RPMI8226 (cell line): ENCODE data around the gene CEBPA.
A peak's percentile ranks its signal among the peaks of the same experiment; 100 is the strongest.
"Not testable (repeated sequence)": the region's sequence is repeated elsewhere in the genome, so short reads cannot be mapped to it uniquely, and the experiment has no call there.

ENCODE experiments used
- DNase-seq: peaks from one replicate; pipeline ENCODE4 v3.0.0-alpha.2; 2015

Gene CEBPA

GRCh38 chr19:33323093-33323820 is 20.9 kb upstream of the CEBPA start:
- no peak for DNase-seq

GRCh38 chr19:33320636-33321035 is 18.3 kb upstream of the CEBPA start:
- no peak for DNase-seq

- DNase-seq: not testable (repeated sequence)
Measured at GRCh38 chr19:33317991-33318390, 15.7 kb upstream of the CEBPA start.

- no peak for DNase-seq
Measured at GRCh38 chr19:33317517-33317916, 15.2 kb upstream of the CEBPA start.

- DNase-seq: no peak
Measured at GRCh38 chr19:33316541-33317264, 14.4 kb upstream of the CEBPA start.

DNA sequence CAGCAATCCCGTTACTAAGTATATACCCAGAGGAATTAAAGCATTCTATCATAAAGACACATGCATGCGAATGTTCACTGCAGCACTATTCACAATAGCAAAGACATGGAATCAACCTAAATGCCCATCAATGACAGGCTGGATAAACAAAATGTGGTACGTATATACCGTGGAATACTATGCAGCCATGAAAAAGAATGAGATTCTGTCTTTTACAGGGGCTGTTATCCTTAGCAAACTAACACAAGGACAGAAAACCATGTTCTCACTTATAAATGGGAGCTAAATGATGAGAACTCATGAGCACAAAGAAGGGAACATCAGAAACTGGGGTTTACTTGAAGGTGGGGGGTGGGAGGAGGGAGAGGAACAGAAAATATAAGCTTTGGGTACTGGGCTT is 10.5 kb upstream of the CEBPA start:
- not testable (repeated sequence) for DNase-seq

- no peak for DNase-seq
Measured at GRCh38 chr19:33312065-33312464, 9.7 kb upstream of the CEBPA start.

GRCh38 chr19:33311326-33311682 is 9.0 kb upstream of the CEBPA start:
- peak; percentile 26 for DNase-seq

DNA sequence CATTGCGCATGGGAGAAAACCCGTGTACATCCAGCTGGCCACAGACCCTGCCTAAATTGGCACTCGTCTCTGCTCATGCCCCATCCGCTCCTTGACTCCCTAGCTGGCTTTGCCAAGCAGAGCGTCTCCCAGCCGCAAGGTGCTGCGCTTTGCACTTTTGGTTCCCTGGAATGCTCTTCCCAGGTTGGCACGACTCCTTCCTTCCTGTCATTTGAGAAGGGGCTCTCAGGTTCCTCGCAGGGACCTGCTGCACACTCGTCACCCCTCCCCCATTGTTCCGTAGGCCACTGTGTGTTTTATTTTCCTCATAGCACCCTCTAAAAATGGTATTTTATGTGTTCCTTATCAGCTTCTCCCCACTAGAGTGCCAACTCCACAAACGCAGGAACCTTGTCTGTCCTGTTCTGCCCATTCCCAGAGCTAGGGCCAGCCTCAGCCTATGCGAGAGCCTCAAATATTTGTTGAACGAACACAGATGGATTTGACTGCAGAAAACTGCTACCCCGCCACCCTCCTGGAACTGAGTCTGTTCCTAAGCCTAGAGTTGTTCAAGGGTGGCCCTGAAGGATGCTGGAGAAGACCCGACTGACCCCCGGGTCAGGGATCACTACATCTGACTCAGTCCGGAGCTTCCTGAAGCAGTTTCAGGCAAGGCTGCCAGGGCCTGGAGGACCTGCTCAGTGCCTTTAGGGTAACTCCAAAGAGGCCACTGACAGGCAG is 8.4 kb upstream of the CEBPA start:
- DNase-seq: no peak

DNA sequence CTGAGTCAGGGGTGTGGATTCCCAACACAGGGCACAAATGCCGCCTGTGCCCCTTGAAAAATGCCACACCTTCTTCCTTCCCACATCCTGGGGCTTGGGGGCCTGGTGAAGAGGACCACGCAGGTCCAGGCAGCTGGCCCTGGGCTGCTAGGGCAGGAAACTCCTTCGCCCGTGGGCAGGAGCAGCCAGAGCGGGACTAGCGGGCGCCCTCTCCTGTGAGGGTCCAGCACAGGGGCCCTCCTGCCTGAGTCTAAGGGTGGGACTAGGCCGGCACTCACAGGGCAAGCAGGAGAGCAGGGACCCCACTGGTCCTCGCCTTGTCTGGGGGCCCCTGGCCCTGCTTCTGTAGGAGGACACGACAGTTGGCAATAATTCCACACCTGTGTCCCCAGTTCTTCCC is 7.5 kb upstream of the CEBPA start:
- DNase-seq: no peak

DNA sequence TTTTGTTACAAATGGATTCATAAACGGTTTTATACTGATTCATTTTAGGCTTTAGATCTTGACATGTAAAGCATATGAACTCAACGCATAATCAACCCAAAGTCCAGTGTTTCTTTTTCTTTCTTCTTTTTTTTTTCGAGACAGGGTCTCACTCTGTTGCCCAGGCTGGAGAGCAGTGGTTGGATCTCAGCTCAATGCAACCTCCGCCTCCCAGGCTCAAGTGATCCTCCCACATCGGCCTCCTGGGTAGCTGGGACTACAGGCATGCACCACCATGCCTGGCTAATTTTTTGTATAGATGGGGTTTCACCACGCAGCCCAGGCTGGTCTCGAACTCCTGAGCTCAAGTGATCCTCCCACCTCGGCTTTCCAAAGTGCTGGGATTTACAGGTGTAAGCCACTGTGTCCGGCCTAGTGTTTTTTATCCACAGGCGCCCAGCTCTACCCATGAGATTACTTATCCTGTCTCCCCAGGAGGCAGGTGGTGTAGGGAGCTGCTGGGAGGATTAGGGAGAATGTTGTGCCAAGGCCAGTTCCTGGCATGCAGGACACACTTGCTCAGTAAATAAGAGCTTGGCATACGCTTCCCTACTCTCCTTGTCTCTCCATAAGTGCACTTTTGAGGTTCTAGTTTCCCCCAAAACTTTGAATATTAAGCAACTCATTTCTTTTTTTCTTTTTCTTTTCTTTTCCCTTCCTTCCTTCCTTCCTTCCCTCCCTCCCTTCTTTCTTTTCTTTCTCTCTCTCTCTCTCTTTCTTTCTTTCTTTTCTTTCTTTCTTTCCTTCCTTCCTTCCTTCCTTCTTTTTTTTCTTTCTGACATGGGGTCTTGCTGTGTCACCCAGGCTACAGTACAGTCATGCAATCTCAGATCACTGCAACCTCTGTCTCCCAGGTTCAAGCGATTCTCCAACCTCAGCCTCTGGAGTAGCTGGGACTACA is 4.8 kb upstream of the CEBPA start:
- no peak for DNase-seq

DNA sequence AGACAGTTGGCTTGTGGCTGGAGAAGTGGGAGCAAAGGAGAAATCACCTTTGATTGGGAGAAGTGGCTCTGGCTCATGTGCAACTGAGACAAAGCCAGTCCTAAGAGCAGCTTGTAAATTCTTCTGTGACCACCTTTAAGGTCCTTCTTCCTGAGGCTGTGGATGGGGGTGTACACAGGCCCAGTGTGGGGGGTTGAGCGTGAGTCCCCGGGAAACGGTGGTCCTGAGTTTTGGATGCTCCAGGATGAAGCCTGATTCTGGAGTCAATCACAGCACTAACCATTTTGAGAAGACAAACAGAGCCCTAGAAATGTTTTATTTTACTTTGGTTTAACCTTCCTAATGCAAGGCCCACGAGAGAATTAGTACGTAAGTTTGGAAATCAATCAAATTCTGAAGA is 3.9 kb upstream of the CEBPA start:
- no peak for DNase-seq

- no peak for DNase-seq
Measured at GRCh38 chr19:33304760-33305647, 2.7 kb upstream of the CEBPA start.

GRCh38 chr19:33304371-33304759 is 2.0 kb upstream of the CEBPA start:
- no peak for DNase-seq

GRCh38 chr19:33303791-33304345 is 1.5 kb upstream of the CEBPA start:
- no peak for DNase-seq

- DNase-seq: peak; percentile 25
Measured at GRCh38 chr19:33302974-33303790, 848 bp upstream of the CEBPA start.

DNA sequence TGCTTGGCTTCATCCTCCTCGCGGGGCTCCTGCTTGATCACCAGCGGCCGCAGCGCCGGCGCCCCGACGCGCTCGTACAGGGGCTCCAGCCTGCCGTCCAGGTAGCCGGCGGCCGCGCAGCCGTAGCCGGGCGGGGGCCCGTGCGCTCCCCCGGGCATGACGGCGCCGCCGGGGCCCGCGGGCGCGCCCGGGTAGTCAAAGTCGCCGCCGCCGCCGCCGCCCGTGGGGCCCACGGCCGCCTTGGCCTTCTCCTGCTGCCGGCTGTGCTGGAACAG is 497 bp downstream of the CEBPA start:
- DNase-seq: no peak

DNA sequence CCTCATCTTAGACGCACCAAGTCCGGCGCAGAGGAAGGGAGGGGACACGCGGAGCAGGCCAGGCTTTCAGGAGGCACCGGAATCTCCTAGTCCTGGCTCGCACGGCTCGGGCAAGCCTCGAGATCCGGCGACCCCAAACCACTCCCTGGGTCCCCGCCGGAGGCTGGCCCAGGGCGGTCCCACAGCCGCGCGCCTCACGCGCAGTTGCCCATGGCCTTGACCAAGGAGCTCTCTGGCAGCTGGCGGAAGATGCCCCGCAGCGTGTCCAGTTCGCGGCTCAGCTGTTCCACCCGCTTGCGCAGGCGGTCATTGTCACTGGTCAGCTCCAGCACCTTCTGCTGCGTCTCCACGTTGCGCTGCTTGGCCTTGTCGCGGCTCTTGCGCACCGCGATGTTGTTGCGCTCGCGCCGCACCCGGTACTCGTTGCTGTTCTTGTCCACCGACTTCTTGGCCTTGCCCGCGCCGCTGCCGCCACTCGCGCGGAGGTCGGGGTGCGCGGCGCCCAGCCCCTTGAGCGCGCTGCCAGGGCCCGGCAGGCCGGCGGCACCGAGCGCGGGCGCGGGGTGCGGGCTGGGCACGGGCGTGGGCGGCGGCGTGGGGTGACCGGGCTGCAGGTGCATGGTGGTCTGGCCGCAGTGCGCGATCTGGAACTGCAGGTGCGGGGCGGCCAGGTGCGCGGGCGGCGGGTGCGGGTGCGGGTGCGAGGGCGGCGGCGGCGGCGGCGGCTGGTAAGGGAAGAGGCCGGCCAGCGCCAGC is 1.0 kb downstream of the CEBPA start:
- DNase-seq: no peak

GRCh38 chr19:33300894-33301143 is 1.5 kb downstream of the CEBPA start:
- no peak for DNase-seq
